Glomerular visceral epithelial cell (primary cell): ENCODE measurements around the gene HPCAL1.
"Not testable (repeated sequence)": the region's sequence is repeated elsewhere in the genome, so short reads cannot be mapped to it uniquely, and the experiment has no call there.

Experiments
- DNase-seq: peaks from one replicate; pipeline ENCODE4 v3.0.0-alpha.2; 2016; ENCODE audit errors: extremely low spot score

Gene HPCAL1

GRCh38 chr2:10440736-10441135, 138.0 kb downstream of the HPCAL1 start:
- DNase-seq: no peak

- no peak for DNase-seq
Measured at GRCh38 chr2:10441948-10442347, 139.2 kb downstream of the HPCAL1 start.

GRCh38 chr2:10442469-10443126, 139.9 kb downstream of the HPCAL1 start:
- not testable (repeated sequence) for DNase-seq

- DNase-seq: peak; percentile 37
Measured at GRCh38 chr2:10444463-10444862, 141.8 kb downstream of the HPCAL1 start.

- DNase-seq: no peak
Measured at GRCh38 chr2:10446631-10447030, 143.9 kb downstream of the HPCAL1 start.

GRCh38 chr2:10447300-10447894, 144.7 kb downstream of the HPCAL1 start:
- peak; percentile 30 for DNase-seq

GRCh38 chr2:10447895-10448575, 145.3 kb downstream of the HPCAL1 start, which contains the start of gene ODC1:
Gene ODC1 (minus strand): TSS chr2:10448327. CDS start chr2:10445032, 3,295 bp downstream.
- peak; percentile 96 for DNase-seq

- DNase-seq: no peak
Measured at GRCh38 chr2:10448576-10449485, 146.1 kb downstream of the HPCAL1 start.

- no peak for DNase-seq
Measured at GRCh38 chr2:10449486-10449831, 146.8 kb downstream of the HPCAL1 start.

GRCh38 chr2:10449838-10450691, 147.4 kb downstream of the HPCAL1 start:
- DNase-seq: peak; percentile 18

GRCh38 chr2:10451819-10452218, 149.1 kb downstream of the HPCAL1 start:
- DNase-seq: no peak

- peak; percentile 86 for DNase-seq
Measured at GRCh38 chr2:10452312-10452711, 149.6 kb downstream of the HPCAL1 start.

- DNase-seq: no peak
Measured at GRCh38 chr2:10452956-10453904, 150.5 kb downstream of the HPCAL1 start.

- DNase-seq: no peak
Measured at GRCh38 chr2:10453905-10454298, 151.2 kb downstream of the HPCAL1 start.

- no peak for DNase-seq
Measured at GRCh38 chr2:10454505-10454904, 151.8 kb downstream of the HPCAL1 start.

- not testable (repeated sequence) for DNase-seq
Measured at GRCh38 chr2:10457195-10457594, 154.5 kb downstream of the HPCAL1 start.

- no peak for DNase-seq
Measured at GRCh38 chr2:10457846-10458598, 155.3 kb downstream of the HPCAL1 start.

- no peak for DNase-seq
Measured at GRCh38 chr2:10460366-10460796, 157.7 kb downstream of the HPCAL1 start.
